GM19043 (cell line): ENCODE data around the gene TC2N.
A peak's percentile ranks its signal among the peaks of the same experiment; 100 is the strongest.
"Not testable (repeated sequence)": the region's sequence is repeated elsewhere in the genome, so short reads cannot be mapped to it uniquely, and the experiment has no call there.

Source experiments
- ATAC-seq: cut with Tn5 transposase; IDR thresholded peaks from one replicate; pipeline ENCODE4 v1.9.1; 2021; ENCODE audit warnings: low read depth; ENCODE audit not compliant: unreplicated experiment

The TC2N gene

DNA sequence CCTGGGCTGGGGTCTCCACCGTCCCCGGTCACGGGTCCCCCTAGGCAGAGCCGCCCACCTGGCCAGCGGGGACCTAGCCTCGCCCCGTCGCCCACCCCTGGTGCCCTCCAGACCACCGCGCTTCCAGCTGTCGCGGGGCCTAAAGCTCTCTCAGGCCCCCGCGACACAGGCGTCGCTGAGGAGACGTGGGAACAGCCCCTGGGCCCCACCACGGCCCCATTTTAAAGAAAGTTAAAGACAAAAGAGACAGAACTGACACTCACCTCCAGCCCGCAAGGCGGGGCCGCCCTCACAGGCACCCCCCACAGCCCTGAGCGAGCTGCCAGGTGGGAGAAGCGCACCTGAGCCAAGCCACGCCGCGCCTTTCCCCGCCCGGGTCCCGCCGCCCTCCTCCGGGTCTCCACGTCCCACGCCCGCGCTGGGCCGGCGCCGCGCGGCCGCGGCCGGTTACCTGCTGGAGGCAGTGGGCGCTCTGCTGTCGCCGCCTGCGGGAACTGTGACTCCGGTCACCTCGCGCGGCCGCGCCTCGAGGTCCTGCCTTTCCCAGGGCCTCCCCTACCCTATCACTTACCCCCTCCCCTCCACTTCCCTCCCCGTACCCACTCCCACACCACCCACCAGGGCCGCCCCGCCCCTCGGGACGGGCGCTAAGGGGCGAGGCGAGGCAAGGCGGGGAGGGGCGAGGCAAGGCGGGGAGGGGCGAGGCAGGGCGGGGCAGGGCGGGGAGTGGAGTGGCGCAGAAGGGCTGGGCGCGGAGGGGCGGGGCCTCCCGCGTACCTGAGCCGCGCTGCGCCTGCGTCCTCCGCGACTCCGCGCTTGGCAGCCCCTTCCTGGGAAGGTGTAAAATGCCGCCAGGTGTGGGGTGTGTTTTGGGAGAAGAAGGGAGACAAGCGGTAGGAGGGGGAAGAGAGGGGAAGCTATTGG is 31.2 kb downstream of the TC2N start:
- no peak for ATAC-seq

DNA sequence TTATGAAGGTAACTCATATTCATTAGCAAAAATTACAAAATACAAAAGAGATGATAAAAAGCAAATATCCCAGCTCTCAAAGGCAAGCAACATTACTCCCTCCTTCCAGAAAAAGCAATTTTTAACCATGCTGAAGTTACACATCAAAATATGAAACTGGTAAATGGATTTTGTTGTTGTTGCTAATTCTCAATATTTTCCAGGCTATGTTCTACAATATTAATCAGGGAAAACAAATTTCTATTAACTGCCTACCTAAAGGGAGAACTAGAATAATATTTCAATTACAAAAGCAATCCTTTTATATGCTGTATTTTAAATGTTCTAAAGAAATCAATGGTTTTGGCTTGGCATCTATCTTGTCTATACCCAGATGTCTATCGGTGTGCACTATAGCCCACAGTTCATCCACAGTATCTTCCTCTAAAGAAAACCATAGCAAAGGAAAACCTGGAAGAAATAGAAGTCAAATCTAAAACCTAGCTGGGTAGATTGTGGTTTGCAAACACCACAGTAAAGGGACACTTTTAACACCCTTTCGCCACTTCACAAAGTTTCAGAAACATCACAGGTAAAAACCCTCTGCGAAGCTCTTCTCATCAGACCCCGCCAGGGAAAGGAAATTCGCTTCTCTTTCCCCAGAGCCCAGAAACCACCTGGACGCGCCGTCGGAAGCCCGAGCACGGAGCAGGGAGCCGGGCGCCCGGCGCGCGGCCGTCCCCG is 32.0 kb downstream of the TC2N start:
- ATAC-seq = no peak

DNA sequence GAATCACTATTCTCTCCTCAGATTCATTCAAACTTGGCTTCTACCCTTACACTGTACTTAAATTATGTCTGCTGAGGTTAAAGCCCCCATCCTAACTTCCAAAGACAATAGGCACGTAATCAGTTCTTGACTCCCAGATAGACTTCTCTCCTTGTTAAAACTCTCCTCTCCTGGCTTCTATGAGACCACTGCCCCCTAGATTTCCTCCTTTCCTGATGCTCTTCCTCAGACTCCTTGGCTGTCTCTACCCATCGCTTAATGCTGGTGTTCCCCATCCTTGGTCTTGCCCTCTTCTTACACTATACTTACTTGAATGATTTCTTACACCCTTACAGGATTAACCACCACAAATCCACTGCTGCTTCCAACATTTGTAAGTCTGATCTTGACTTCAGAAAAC is 32.8 kb downstream of the TC2N start:
- ATAC-seq = no peak

DNA sequence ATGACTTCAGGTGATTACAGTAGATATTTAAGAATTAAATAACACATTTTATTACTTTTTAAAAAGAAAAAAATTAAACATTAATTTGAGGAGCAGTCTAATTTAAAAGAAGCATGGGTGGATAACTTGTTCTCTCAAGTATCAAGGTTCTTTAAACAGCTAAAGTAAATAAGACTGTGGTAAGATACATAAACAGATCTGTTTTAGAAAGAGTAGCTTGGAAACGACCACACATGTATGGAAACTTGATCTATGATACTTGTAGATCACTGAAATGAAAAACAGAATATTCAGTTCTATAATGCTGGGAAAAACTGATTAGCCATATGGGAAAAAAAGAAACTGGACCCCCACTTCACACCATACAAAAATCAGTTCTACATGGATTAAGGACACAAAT is 36.0 kb downstream of the TC2N start:
- ATAC-seq = no peak

DNA sequence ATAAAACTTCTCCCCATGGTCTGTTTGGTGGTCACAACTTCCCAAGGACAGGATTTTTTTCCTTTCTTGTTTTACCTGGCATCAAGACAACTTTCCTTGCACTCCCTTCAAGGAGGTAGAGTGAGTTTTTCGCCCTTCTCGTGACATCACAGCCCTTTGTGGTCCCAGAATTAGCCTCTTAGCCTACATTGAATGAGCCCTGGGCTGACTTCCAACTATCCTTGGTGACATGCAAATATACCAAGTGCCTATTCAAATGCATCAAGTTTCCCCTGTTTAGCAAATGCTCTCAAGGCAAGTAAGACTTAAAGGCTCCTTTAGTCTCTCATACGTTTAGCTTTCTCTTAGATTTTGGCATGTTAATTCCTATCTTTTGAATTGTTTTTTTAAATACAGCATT is 36.6 kb downstream of the TC2N start:
- ATAC-seq = peak; percentile 85

DNA sequence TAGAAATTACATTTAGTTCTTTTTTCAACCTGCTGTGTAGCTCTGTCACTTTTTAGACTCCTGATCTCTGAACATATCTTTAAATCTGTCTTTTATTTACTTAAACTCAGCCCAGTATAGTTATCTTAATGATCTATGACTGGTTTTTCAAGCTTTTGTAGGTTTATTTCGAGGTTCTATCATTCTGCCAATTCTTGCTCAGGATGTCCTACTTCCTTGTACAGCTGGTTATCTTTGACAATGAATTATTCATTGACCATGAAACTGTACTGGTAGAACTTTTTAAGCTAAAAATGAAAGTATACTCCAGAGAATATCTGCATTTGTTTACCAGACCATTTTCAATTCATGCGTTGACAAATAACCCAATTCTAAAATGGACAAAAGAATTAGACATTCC is 37.8 kb downstream of the TC2N start:
- ATAC-seq = no peak

DNA sequence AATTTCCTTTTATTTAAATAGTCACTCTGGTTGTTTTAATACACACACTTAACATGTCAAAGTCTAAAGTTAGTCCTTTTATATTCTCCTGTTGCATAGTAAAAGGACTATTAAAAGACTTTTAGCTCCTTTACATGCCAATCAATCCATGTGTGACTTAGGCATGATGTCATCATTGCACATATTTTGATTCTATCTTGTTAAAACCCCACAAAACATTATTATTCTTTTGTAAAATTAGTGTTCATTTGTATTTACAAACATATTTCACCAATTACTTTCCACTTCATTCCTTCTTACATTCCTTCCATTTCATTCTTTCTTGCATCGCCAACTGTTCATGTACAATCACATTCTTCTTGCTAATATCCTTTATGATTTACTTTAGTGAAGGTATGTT is 39.6 kb downstream of the TC2N start:
- ATAC-seq = no peak

DNA sequence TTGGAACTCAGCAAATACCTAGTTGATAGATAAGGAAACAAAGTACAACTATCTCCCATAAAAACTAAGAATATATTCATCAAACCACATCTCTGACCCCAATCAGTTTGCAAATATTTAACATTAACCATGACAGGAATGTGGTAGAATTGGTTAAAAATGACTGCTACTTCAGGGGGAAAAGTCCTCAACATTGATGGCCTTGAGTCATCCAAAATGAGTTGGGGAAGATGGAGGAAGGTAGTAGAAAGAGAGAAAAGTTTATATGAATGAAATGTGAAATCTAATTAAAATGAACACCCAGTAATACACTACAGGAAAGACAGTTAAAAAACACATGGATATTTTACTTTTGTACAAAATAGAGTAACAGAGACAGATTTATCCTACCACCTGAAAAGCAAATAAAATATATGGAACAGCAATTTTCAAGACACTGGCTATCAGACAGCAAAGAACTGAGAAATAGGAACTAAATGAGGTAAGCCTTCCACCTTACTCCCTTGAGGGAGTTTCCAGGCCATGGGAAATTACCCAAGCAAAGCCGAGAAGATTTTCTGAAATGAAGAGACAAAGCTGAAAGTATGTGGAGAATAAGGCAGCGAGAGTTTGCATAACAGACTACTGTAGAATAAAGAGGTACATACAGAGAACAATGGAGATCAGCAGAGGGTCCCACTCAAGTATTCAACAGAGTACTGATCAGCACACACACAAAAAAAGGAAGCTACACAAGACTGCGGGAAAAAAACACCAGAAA is 49.6 kb downstream of the TC2N start:
- ATAC-seq = peak; percentile 72

DNA sequence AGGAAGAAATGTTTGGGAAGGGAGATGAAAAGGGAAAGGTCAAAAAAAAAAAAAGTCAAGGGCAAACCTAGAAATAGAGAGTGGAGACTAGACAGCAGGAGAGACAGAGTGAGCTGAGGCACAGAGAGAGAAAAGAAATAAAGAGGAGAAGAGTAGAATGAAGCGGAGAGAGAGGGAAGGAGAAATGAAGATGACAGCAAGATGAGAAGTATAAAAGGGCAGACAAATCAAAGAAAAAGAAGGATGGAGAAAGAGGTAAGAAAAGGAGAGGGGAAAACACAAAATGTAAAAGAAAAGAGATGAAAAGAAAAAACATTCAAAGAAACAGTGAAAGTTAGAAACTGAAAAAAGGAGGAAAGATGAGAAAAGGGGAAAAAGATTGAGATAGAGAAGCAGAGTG is 53.0 kb downstream of the TC2N start:
- no peak for ATAC-seq

DNA sequence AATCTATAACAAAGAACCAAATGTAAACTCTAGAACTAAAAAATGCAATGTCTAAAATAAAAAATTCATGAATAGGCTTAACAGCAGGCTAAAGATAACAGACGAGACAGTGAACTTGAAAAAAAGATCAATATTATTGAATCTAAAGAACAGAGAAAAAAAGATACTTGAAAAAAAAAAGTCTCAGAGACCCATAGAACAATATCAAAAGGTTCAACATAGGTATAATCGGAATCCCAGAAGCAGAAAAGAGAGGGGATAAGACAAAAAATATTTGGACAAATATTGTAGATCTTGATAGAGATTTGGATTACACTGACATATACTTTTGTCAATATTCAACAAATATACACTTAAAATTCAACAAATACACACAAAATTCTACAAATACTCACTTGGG is 56.6 kb downstream of the TC2N start:
- ATAC-seq = no peak

DNA sequence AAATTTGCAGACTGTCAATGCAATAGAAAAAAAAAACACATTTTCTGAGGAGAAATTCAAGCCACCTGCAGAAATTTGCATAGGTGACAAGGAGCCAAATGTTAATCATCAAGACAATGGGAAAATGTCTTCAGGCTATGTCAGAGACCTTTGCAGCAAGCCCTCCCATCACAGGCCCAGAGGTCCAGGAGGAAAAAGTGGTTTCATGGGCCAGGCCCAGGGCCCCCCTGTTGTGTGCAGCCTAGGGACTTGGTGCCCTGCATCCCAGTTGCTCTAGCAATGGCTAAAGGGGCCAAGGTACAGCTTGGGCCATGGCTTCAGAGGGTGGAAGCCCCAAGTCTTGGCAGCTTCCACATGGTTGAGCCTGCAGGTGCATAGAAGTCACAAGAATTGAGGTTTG is 60.6 kb downstream of the TC2N start:
- ATAC-seq = no peak

DNA sequence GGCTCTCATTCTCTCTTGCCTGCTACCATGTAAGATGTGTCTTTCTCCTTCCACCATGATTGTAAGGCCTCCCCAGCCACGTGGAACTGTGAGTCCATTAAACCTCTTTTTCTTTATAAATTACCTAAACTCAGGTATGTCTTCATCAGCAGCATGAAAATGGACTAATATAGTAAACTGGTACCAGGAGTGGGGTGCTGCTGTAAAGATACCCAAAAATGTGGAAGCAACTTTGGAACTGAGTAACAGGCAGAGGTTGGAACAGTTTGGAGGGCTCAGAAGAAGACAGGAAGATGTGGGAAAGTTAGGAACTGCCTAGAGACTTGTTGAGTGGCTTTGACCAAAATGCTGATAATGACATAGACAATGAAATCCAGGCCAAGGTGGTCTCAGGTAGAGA is 61.2 kb downstream of the TC2N start:
- not testable (repeated sequence) for ATAC-seq

DNA sequence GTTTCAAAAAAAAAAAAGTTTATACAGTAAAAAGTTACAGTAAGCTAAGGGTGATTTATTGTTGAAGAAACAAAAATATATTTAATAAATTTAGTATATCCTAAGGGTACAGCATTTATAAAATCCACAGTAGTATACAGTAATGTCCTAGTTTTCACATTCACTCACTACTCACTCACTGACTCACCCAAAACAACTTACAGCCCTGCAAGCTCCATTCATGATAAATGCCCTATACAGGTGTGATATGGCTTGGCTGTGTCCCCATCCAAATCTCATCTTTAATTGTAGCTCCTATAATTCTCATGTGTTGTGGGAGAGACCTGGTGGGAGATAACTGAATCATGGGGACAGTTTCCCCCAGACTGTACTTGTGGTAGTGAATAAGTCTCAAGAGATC is 61.7 kb downstream of the TC2N start:
- no peak for ATAC-seq

DNA sequence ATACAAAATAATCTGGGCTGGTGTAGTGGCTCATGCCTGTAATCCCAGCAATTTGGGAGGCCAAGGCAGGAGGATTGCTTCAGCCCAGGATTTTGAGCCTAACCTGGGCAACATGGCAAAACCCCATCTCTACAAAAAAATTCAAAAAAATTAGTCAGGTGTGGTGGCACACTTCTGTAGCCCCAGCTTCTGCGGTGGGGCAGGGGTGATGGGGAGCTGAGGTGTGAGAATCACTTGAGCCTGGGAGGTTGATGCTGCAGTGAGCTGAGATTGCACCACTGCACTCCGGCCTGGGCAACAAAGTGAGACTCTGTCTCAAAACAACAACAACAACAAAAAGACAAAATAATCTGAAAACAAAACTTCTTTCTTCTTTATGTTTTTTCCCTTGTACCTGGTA is 66.0 kb downstream of the TC2N start:
- ATAC-seq = no peak

DNA sequence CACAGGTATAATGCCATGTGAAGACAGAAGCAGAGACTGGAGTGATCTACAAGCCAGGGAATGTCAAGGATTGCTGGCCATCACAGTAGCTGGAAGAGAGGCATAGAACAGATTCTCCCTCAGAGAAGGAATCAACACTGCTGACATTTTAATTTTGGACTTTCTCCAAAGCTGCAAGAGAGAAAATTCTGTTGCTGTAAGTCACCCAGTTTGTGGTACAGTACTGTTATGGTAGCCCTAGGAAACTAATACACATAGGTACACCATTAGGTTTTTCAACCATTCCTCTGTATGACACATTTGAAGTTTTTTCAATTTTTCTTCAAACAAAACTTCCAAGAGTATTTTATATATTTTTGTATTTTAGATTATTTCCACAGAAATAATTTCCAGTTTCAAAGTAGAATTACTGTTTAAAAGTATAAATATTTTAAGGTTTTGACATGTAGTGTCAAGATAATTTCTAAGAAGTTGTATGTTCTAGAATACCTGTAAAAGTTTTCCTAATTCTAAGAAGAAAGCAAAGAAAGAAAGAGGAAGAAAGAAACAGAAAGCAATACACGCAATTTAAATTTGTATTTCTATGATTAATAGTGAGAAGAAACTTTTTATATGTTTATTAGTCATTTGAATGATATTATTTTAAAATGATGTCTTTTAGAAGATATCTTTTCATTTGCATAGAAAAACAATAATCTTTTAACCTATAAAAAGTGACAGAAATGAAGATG is 70.6 kb downstream of the TC2N start:
- ATAC-seq = no peak

DNA sequence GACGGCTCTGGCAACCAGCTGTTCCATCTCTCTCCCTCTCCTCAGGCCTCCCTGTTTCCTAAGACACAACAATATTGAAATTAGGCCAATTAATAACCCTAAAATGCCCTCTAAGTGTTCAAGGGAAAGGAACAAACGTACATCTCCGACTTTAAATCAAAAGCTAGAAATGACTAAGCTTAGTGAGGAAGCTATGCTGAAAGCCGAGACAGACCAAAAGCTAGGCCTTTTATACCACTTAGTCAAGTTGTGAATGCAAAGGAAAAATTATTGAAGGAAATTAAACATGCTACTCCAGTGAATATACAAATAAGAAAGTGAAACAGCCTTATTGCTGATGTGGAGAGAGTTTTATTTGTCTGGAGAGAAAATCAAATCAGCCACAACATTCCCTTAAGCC is 73.6 kb downstream of the TC2N start:
- no peak for ATAC-seq

DNA sequence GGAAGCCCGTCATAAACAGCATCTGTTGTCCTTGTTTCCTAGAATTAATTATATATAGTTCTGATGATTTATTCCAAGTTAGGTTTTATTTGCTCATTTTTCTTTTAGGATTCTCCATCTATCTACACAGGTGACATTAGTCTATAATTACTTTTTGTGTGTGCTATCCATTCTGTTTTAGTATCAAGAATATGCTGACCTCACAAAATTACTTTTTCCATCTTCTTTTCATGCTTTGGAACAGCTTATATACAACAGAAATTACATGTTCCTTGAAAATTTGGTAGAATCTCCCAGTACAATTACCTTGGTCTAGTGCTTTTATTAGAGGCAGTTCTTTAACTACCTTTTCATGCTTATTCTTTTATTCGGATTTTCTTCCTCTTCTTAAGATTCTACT is 81.1 kb downstream of the TC2N start:
- no peak for ATAC-seq

DNA sequence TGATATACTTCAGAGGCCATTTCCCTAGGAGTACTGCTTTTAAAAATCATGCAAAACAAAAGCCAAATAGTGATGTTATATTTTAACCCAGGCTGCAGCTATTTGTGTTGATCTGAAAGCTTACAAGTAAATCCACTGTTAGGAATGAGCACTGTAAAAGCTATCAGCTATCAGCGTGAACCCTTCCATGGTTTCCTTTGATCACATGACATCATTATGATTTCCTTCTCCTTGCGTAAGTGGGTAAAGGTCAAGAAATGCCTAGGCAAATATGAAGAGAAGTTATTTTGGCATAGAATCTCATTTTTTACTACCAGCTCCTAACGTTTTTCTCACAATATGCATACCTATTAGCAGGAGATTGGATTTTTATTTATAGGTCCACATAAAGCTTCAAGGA is 86.9 kb downstream of the TC2N start:
- ATAC-seq = no peak

DNA sequence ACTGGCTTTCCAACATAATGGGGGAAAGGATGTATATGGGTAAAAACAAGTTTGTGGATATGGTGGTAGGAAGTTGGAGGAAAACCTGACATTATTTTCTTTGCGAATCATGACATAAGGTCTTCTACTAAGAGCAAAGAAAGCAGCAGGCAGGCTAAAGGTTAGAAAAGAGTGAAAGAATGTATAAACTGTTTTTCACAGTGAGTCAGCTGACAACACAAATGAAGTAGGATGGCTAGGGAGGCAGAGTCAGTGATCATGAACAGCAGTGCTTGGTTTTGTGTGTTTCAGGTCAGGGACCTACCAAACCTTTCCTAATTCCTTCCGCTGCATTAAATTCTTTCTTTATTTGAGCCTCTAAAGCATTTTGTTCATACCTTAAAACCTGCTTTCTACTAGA is 89.1 kb downstream of the TC2N start:
- no peak for ATAC-seq
